HG03354 (cell line): ENCODE results near the gene HEPACAM.

Experiments used
- ATAC-seq: cut with Tn5 transposase; IDR thresholded peaks from one replicate; pipeline ENCODE4 v1.9.1; 2021; ENCODE audit warnings: mild to moderate bottlenecking; ENCODE audit not compliant: unreplicated experiment, poor library complexity, severe bottlenecking

HEPACAM gene

DNA sequence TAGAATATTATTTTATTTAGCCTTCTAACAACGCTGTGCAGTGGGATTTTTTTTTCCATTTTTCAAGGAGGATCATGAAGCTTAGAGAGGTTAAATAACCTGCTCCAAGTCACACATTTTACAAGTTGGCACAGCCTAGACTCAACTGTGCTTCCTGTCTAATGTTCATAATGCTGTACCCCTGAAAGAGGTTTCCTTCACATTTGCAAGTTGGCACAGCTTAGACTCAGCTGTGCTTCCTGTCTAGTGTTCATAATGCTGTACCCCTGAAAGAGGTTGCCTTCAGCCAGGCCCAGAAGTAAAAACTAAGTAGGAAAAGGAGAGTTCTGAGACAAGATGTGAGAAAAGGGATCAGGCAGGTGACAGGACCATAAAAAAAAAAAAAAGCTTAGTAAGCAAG, 7.9 kb upstream of the HEPACAM start:
- ATAC-seq, result no peak

DNA sequence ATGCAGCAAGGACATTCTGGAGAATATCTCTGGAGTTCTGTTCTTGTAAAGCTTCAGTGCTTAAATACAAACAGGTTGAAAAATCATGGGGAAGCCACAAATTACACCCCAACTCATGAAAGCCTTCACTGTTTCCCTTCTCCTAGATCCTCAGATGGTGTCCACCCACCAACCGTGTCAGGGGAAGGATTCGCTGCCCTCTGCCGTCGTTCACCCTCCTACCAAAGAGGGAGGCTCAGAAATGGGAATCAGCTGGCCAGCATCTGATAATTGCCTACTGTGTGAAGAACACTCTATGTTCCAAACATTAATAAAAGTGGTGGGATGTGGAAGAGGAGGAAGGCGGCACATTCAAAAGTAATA, 7.4 kb upstream of the HEPACAM start:
- ATAC-seq, result no peak

GRCh38 chr11:124942466-124943253, 6.8 kb upstream of the HEPACAM start:
- ATAC-seq, result no peak

DNA sequence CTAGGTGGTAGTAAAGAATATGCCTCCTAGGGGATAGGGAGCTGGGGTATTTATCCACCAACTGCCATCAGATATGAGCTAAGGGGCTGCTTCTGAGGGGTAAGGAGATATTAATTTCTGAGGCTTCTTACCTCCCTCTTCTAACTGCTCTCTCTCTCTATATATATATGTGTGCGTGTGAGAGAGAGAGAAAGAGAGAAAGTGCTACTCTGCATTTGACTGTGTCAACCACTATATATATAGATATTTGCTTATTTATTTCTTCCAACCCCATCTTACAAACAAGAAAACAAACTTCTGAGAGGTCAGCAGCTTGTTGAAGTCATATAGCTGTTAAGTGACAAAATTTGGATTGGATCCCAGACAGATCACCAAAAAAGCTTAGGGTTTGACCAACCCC, 5.9 kb upstream of the HEPACAM start:
- no peak for ATAC-seq

DNA sequence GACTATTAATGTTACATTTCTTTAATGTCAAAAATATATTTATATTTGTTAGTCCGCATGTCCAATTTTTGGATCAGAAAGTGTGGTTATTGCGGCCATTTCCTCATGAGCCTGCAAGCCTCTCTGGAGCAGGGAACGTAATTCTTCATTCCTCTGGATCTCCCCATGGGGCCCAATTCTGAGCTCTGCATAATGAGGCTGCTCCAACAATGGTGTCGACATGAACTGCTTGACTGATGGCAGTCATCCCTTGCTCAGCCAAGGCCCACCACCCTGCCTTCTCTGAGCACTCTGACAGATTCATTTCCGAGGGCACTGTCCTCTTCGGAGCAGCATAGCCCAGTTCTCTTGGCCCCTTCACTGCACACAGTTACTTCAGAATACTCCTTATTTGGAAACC, 3.1 kb upstream of the HEPACAM start:
- no peak for ATAC-seq

DNA sequence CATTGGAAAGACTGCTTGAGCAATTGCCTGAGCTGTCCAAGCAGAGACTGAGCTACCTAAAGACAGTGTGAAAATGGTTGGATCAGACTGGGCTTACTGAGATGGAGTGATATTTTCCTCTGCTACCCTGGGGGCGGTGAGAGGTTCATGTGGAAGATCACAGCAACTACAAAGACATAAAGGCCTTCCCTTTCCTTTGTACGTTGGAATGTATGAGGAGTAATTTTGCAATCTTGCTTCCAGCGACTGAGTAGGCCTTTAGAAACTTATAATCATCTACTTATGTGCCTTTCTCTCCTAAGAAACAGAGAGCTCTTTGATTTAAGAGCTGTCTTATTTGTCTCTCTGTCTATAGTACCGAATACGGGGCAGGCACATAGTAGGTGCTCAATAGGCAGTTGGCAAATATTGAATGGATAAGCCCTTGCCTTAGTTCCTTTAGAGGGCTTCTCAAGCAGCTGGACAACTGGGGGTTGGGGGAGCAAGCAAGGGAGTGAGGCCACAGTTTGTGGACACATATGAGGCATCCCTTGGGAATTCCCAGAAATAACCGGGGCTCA, 2.4 kb upstream of the HEPACAM start:
- no peak for ATAC-seq

GRCh38 chr11:124937336-124937935, 1.6 kb upstream of the HEPACAM start:
- no peak for ATAC-seq

GRCh38 chr11:124934862-124935547, 842 bp downstream of the HEPACAM start:
- ATAC-seq, result no peak

DNA sequence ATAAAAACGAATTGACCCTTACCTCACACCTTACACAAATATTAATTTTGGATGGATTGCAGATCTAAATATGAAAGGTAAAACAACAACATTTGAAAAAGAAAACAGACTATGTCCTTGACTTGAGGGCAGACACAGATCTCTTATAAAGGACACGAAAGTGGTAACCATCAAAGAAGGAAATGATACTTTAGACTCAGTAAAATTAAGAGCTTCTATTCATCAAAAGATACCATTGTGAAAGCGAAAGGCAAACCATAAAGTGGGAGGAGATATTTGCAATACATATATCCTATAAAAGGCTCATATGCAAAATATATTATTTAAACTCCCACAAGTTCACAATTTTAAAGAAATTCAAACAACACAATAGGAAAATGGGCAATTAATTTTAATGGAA, 5.0 kb downstream of the HEPACAM start:
- ATAC-seq, result peak; percentile 66

DNA sequence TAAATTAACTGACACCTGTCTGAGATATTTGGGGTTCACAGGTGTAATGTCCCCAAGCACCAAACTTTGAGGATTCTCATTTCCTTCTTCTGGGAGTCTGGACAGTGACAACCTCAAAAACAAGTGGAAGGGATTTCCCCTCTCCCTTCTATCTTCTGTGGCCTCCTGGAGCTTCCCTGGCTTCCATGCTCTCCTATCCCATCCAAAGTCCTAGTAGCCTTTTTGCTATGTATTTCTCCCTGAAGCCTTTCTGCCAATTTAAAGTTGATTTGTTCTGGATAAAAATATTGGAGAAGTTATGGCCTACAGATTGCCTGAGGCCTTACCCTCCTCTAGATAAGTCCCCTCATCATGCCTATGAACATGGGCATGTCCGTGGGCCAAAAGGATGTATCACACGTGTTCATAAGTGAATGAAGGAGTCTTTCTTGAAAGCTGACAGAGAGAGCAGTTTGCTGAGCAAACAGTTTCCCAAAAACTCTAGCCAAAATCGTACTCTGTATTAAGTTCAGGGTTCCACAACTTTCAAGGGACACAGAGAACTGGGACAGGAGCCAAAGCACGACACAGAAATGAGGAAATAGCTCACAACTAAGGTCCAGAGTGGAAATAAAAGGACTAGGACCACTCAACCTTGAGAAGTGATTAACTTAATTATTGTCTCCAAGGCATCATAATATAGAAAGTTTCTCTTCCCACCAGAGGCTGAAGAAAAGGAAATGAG, 6.7 kb downstream of the HEPACAM start:
- ATAC-seq, result no peak

- ATAC-seq, result no peak
Measured at GRCh38 chr11:124923296-124923695, 12.6 kb downstream of the HEPACAM start.

DNA sequence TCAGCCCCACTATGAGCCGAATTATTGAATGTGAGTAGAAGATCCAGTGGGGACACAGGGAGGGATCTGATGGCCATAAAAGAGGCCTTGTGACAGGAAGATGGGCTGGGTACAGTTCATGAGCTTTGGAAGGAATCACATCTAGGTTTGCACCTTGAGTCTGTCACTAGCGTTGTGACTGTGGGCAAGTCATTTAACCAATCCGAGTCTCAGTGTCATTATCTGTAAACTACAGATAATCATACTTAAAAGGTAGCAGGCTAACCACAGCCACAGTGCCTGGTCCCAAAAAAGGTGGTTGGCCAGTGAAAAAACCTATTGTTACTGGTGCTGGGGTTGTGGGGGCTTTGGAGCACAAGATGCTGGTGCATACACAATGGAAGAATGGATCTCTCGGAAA, 13.0 kb downstream of the HEPACAM start:
- ATAC-seq, result no peak

DNA sequence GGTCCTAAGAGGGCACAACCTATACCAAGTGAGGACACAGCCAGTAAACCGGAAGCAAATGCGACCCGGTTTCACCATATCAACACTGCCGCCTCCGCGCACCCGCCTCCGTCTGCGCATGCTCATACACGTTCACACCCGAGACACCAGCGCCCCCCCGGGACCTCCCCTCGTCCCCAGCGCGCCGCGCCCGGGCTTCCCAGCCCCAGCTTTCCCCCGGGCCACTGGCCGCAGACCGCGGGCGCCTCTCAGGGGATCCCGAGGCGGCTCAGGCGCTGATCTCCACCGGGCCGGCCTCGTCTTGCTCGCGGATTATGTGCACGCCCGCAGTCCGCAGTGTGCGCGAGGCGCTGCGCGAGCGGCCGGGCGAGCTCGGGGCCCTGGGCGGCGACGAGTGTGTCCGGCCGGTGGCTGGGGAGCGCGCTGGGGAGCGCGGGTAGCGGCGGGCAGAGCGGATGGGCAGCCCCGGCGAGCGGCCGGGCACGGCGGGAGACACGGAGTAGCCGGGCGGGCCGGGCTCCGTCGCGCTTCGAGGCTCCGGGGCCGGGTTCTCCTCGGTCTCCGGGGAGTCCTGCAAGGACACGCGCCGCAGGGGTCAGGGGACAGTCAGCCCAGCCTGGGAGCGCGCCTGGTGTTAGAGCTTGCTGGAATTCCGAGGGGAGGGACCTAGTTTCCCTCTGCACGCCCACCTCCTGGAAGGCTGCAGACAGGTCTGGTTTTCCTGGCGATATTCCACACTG, 14.8 kb downstream of the HEPACAM start:
- peak; percentile 74 for ATAC-seq

DNA sequence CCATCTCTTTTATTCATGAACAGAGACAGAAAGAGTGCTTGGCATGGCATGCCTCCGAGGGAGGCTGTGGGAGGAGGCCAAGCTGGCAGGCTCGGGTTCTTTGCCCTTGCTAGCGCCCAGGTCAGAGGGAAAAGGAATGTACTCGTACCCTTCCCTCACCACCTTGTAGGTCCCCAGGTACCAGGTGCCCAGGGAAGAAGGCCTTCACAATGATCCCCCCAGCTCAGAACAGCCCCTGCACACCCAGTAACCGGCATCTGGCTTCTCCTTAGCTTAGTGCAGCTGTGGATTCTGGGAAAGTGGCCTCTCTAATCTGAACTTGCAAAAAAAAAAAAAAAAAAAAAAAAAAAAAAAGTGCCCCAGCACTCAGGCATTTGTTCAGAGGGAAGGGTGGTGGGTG, 15.5 kb downstream of the HEPACAM start:
- ATAC-seq, result no peak

GRCh38 chr11:124919898-124920297, 15.9 kb downstream of the HEPACAM start:
- ATAC-seq, result no peak

DNA sequence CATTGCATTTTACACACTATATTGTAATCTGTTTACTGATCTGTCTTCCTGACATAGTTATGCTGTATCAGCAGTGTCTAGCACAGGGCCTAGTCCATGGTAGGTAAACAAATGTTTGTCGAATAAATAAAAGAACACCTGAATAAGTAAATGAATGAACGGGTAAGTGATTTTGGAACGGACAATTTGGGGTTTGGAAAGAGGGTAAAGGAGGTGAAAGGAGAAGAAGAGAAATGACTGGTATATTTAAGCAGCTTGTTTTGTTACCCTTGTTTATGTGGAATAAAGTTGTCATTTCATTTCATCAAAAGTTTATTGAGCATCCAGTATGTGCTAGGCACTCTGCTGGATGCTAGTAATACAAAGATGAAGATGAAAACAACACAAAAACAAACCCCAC, 16.9 kb downstream of the HEPACAM start, which contains the start of gene HEPN1:
Gene HEPN1 (plus strand): TSS at position 301 of the 400 bp plus-strand sequence.
- no peak for ATAC-seq

- no peak for ATAC-seq
Measured at GRCh38 chr11:124917115-124917637, 18.7 kb downstream of the HEPACAM start.

- no peak for ATAC-seq
Measured at GRCh38 chr11:124916370-124916710, 19.5 kb downstream of the HEPACAM start.
